B cell (primary cell): Measurements from ENCODE around the gene TTL. TPM values are rescaled to one million over a fixed set of nuclear protein-coding genes. Genes with fewer than 3 reads are reported as not detected.

Experiments
- ATAC-seq: fragments of 200-7000 bp; cut with Tn5 transposase; one replicate; pipeline ENCODE4 v1.10.0; 2021; ENCODE audit warnings: low read depth, mild to moderate bottlenecking, moderate number of reproducible peaks, moderate library complexity
- CTCF ChIA-PET: fragments of 350-600 bp; sonication (Branson Sonifier 250); formaldehyde crosslinking; loops from one replicate; lab custom pipeline; 2021; ENCODE audit warnings: antibody characterized with exemption, inconsistent platforms; lab: Charles Lee
- POLR2A ChIA-PET: fragments of 350-600 bp; sonication (Branson Sonifier 250); formaldehyde crosslinking; loops from one replicate; lab custom pipeline; 2021; ENCODE audit warnings: antibody characterized with exemption; lab: Charles Lee
- DNase-seq: peaks from one replicate; pipeline ENCODE4 v3.0.0; 2013
- H2AFZ ChIP-seq: 2 replicates; pipeline ENCODE4 v1.6.1; 2012; ENCODE audit warnings: mild to moderate bottlenecking, low read depth, low read length; ENCODE audit not compliant: insufficient read depth, poor library complexity, severe bottlenecking
- H3K27ac ChIP-seq, 2 donors: 1 replicate in 1 of 2; 2 replicates in 1 of 2; pipeline ENCODE4 v1.5.1; 2012 to 2013; ENCODE audit warnings: low read length in 2 of 2, mild to moderate bottlenecking in 2 of 2, moderate library complexity in 1 of 2
- H3K27me3 ChIP-seq, 4 experiments: fragments of 200-600 bp in 1 of 4; sonication (generic) in 1 of 4; replicated peaks in 1 of 4; 1 replicate in 2 of 4; 2 replicates in 2 of 4; pipeline versions ENCODE4 v1.6.1 to v1.7.0; 2013 to 2016; ENCODE audit warnings: low read length in 3 of 4, mild to moderate bottlenecking in 2 of 4, mixed read lengths in 1 of 4, moderate library complexity in 1 of 4; ENCODE audit not compliant: insufficient read depth in 4 of 4, control insufficient read depth in 3 of 4; ENCODE audit errors: control extremely low read depth in 1 of 4
- H3K36me3 ChIP-seq, 2 experiments: replicated peaks in 1 of 2; 1 replicate in 1 of 2; 2 replicates in 1 of 2; pipeline versions ENCODE4 v1.6.1 to v1.7.1; 2013; ENCODE audit warnings: low read length in 1 of 2; ENCODE audit not compliant: insufficient read depth in 2 of 2, control insufficient read depth in 1 of 2; ENCODE audit errors: control extremely low read depth in 1 of 2, extremely low read depth in 1 of 2
- H3K4me1 ChIP-seq, 2 donors: fragments of 200-600 bp in 1 of 2; sonication (generic) in 1 of 2; 1 replicate in 1 of 2; 2 replicates in 1 of 2; pipeline versions ENCODE4 v1.5.1 to v1.6.1; 2013 to 2017; ENCODE audit warnings: low read length in 2 of 2; ENCODE audit not compliant: control insufficient read depth in 2 of 2, insufficient read depth in 2 of 2
- H3K4me2 ChIP-seq: replicated peaks from 2 replicates; pipeline ENCODE3; 2012; ENCODE audit warnings: mild to moderate bottlenecking, low read depth, low read length; ENCODE audit not compliant: poor library complexity, severe bottlenecking
- H3K4me3 ChIP-seq, 5 experiments: fragments of 200-600 bp in 1 of 5; sonication (generic) in 1 of 5; 1 replicate in 3 of 5; 2 replicates in 2 of 5; pipeline versions ENCODE4 v1.5.1 to v1.7.0; 2011 to 2016; ENCODE audit warnings: low read length in 4 of 5, mild to moderate bottlenecking in 4 of 5, low read depth in 2 of 5, control low read depth in 1 of 5, moderate library complexity in 1 of 5; ENCODE audit not compliant: insufficient read depth in 1 of 5; ENCODE audit errors: control extremely low read depth in 1 of 5, extremely low read depth in 1 of 5
- H3K79me2 ChIP-seq: fragments of 200-600 bp; sonication (generic); one replicate; pipeline ENCODE4 v1.6.0; 2016; ENCODE audit warnings: low read length; ENCODE audit not compliant: control insufficient read depth, insufficient read depth
- H3K9ac ChIP-seq: fragments of 200-600 bp; sonication (generic); 2 replicates; pipeline ENCODE4 v1.6.1; 2017; ENCODE audit warnings: mild to moderate bottlenecking, low read length, moderate library complexity
- H3K9me3 ChIP-seq, 3 donors: one replicate each; pipeline versions ENCODE4 v1.6.1 to v1.7.1; 2013; ENCODE audit warnings: low read length in 2 of 3; ENCODE audit not compliant: control insufficient read depth in 2 of 3, insufficient read depth in 1 of 3; ENCODE audit errors: control extremely low read depth in 1 of 3
- H4K20me1 ChIP-seq: 2 replicates; pipeline ENCODE4 v1.6.0; 2012; ENCODE audit warnings: mild to moderate bottlenecking, low read length; ENCODE audit not compliant: insufficient read depth, control insufficient read depth, poor library complexity, severe bottlenecking
- H3K27ac Mint-ChIP-seq: one replicate; pipeline ENCODE4 v1.8.0; 2021; ENCODE audit warnings: mixed read lengths
- H3K27me3 Mint-ChIP-seq: one replicate; pipeline ENCODE4 v1.8.0; 2021; ENCODE audit warnings: mixed read lengths
- H3K4me1 Mint-ChIP-seq: one replicate; pipeline ENCODE4 v1.8.0; 2021; ENCODE audit warnings: mixed read lengths
- H3K4me3 Mint-ChIP-seq: one replicate; pipeline ENCODE4 v1.8.0; 2021; ENCODE audit warnings: mixed read lengths
- H3K9me3 Mint-ChIP-seq: one replicate; pipeline ENCODE4 v1.8.0; 2022; ENCODE audit warnings: mixed read lengths; ENCODE audit not compliant: insufficient read depth
- EZH2 ChIP-seq: IDR thresholded peaks from 2 replicates; pipeline ENCODE4 v1.6.1; 2012; ENCODE audit warnings: borderline replicate concordance, low read depth, mild to moderate bottlenecking, moderate library complexity, low read length; ENCODE audit not compliant: insufficient read depth, poor library complexity, severe bottlenecking
- WGBS: methylation state at CpG from one replicate; pipeline ENCODE4 v1.1.5; 2013; ENCODE audit warnings: missing lambda C conversion rate; ENCODE audit not compliant: insufficient coverage; 5-methylcytosine and 5-hydroxymethylcytosine counted together
- intact Hi-C: fragments of 100-400 bp; cut with micrococcal nuclease; formaldehyde crosslinking; loops from one replicate; pipeline ENCODE4 v1.10.0; 2022
- polyA plus RNA-seq: library from polyadenylated mRNA; depleted of rRNA; stranded (reverse); fragments of >200 nt; gene quantifications from 2 replicates; pipeline ENCODE4 v1.2.3, GENCODE V29; 2012
- total RNA-seq, 2 donors: library from RNA; stranded (reverse); fragments of 120-200 nt in 1 of 2; gene quantifications; 1 replicate in 1 of 2; 2 replicates in 1 of 2; pipeline versions ENCODE4 v1.2.3 to v1.2.4, GENCODE V29; 2013 to 2022
- TF ChIP-seq, protein P1 (sequence below): fragments of 200-600 bp; IDR thresholded peaks from one replicate; pipeline ENCODE4 v1.8.0; 2022; ENCODE audit warnings: antibody characterized with exemption, mild to moderate bottlenecking

Gene TTL
- total and polyA plus RNA-seq, 2 donors (not counting 1 experiment from before 2014, with no cell fraction given): 9.5 to 31.4 TPM

DNA sequence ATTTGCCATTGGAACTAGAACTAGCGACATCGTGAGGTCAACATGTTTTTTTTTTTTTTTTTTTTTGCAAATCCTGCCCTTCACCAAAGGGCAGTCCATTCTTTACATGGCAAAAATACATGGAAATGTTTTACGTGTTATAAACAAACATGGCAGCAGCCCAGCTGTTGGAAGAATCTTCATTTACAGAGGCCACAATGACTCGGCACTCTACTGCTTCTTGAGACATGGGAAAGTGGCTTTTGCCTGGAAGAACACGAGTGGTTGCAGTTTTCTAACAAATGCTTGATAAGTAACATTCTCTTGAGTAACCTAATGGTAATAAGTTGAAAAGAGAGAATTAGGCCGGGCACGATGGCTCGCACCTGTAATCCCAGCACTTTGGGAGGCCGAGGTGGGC is 37.5 kb downstream of the TTL start:
- WGBS: 88% methylated on average over 1 of the region's 9 CpGs
- intact Hi-C loops: no loop called here
- Histone ChIP-seq H3K79me2 (no peaks in the 10 kb centered on the region), H3K36me3 (peaks cover 7 to 25% of the 10 kb centered on the region in 2 experiments), H3K9me3 (peaks cover 0 to 4% (median 0%) of the 10 kb centered on the region in 3 donors), H3K27me3 (no peaks in the 10 kb centered on the region), H4K20me1 (no peaks in the 10 kb centered on the region), H3K4me3 (no peak overlapping the region), H2AFZ (no peak overlapping the region), H3K4me1 (no peaks in the 10 kb centered on the region), H3K9ac (no peak overlapping the region), H3K27ac (no peak overlapping the region), H3K4me2 (no peak overlapping the region)
- Mint-ChIP-seq H3K27ac (no peak overlapping the region), H3K9me3 (no peaks in the 10 kb centered on the region), H3K4me3 (no peak overlapping the region), H3K27me3 (no peaks in the 10 kb centered on the region), H3K4me1 (no peaks in the 10 kb centered on the region)
- POLR2A ChIA-PET: no interaction called here
- TF ChIP-seq, protein P1, sequence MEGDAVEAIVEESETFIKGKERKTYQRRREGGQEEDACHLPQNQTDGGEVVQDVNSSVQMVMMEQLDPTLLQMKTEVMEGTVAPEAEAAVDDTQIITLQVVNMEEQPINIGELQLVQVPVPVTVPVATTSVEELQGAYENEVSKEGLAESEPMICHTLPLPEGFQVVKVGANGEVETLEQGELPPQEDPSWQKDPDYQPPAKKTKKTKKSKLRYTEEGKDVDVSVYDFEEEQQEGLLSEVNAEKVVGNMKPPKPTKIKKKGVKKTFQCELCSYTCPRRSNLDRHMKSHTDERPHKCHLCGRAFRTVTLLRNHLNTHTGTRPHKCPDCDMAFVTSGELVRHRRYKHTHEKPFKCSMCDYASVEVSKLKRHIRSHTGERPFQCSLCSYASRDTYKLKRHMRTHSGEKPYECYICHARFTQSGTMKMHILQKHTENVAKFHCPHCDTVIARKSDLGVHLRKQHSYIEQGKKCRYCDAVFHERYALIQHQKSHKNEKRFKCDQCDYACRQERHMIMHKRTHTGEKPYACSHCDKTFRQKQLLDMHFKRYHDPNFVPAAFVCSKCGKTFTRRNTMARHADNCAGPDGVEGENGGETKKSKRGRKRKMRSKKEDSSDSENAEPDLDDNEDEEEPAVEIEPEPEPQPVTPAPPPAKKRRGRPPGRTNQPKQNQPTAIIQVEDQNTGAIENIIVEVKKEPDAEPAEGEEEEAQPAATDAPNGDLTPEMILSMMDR: no peak
- no peak for TF ChIP-seq EZH2
- no peak for DNase-seq
- CTCF ChIA-PET: no interaction called here
- ATAC-seq: no peak

DNA sequence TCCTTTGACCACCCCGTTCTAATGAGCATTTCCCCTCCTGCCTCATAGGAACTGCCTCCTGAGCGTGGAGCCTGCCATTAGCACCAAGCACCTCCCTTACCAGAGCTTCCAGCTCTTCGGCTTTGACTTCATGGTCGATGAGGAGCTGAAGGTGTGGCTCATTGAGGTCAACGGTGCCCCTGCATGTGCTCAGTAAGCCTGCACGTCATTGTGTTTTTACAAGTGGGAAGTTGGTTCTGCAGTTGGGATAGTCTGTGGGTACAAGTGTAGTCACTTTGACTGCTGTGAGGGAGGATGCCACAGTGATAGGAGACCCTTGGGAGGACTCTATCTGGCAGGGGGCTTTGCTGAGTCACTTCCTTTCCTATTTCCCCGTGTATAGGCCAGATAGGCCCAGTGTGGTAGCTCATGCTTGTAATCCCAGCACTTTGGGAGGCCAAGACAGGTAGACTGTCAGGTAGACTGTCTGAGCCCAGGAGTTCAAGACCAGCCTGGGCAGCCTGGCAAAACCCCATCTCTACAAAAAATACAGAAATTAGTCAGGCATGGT is 38.4 kb downstream of the TTL start:
- Histone ChIP-seq H3K9me3 (peaks cover 0 to 4% (median 0%) of the 10 kb centered on the region in 3 donors), H3K4me1 (no peaks in the 10 kb centered on the region), H4K20me1 (no peaks in the 10 kb centered on the region), H3K27me3 (no peaks in the 10 kb centered on the region), H3K9ac (no peak overlapping the region), H3K36me3 (peaks cover 5 to 18% of the 10 kb centered on the region in 2 experiments), H3K27ac (no peak overlapping the region), H3K4me2 (no peak overlapping the region), H3K79me2 (no peaks in the 10 kb centered on the region), H2AFZ (no peak overlapping the region), H3K4me3 (no peak overlapping the region)
- 67% methylated on average over 4 of the region's 7 CpGs for WGBS
- H3K9me3 Mint-ChIP-seq: no peaks in the 10 kb centered on the region
- H3K27ac Mint-ChIP-seq: no peak overlapping the region
- no peaks in the 10 kb centered on the region for H3K4me1 Mint-ChIP-seq
- TF ChIP-seq EZH2: no peak
- TF ChIP-seq, protein P1: no peak
- H3K27me3 Mint-ChIP-seq: no peaks in the 10 kb centered on the region
- intact Hi-C loops: no loop called here
- no peak for ATAC-seq
- POLR2A ChIA-PET: no interaction called here
- CTCF ChIA-PET: interaction anchor here (0.6 kb wide), 1 partner anchor 39 kb away, joined by 3 read pairs; no protein-coding TSS in a partner anchor
- H3K4me3 Mint-ChIP-seq: no peak overlapping the region
- DNase-seq: no peak
